Measurements from ENCODE around the gene TGFB2.

- TF ChIP-seq POLR2A (IDR thresholded peaks at IDR 0.05) = no peak
- no peak for TF ChIP-seq CTCF (IDR thresholded peaks at IDR 0.05)
Observed at GRCh38 chr1:218409946-218410510, 64.9 kb downstream of the TGFB2 start.

All from sigmoid colon (tissue), 3 donors.